ENCODE results near the gene HORMAD2.
"Not testable (repeated sequence)": the region's sequence is repeated elsewhere in the genome, so short reads cannot be mapped to it uniquely, and the experiment has no call there.

Gene HORMAD2

GRCh38 chr22:30200905-30201304, 120.6 kb downstream of the HORMAD2 start:
- H3K4me3 Mint-ChIP-seq, H3K36me3 Mint-ChIP-seq, CTCF ChIA-PET, H3K27ac Mint-ChIP-seq, DNase-seq, H3K27me3 Mint-ChIP-seq, H3K9me3 Mint-ChIP-seq: not testable (repeated sequence)
- peaks cover 42% of the 10 kb centered on the region for H3K4me1 Mint-ChIP-seq

- Mint-ChIP-seq H3K9me3 (peaks cover 3% of the 10 kb centered on the region), H3K27me3 (peaks cover 3% of the 10 kb centered on the region), H3K27ac (no peak overlapping the region), H3K36me3 (peaks cover 2% of the 10 kb centered on the region), H3K4me1 (peaks cover 38% of the 10 kb centered on the region), H3K4me3 (no peak overlapping the region)
- CTCF ChIA-PET = no interaction called here
- DNase-seq = no peak
Observed at GRCh38 chr22:30201945-30202344, 121.7 kb downstream of the HORMAD2 start.

- Mint-ChIP-seq H3K4me3 (no peak overlapping the region), H3K27me3 (peaks cover 3% of the 10 kb centered on the region), H3K4me1 (peaks cover 32% of the 10 kb centered on the region), H3K27ac (no peak overlapping the region), H3K36me3 (peaks cover 2% of the 10 kb centered on the region), H3K9me3 (peaks cover 3% of the 10 kb centered on the region)
- CTCF ChIA-PET = interaction anchor here (0.9 kb wide), 1 partner anchor 95 kb away, joined by 4 read pairs; no protein-coding TSS in a partner anchor
- no peak for DNase-seq
Observed at GRCh38 chr22:30202531-30203006, 122.3 kb downstream of the HORMAD2 start.

- CTCF ChIA-PET = interaction anchor here (0.6 kb wide), 2 partner anchors 12 to 23 kb away, joined by 3 to 4 read pairs; no protein-coding TSS in a partner anchor
- Mint-ChIP-seq H3K4me3 (no peak overlapping the region), H3K27ac (no peak overlapping the region), H3K4me1 (peaks cover 30% of the 10 kb centered on the region), H3K36me3 (peaks cover 2% of the 10 kb centered on the region), H3K9me3 (peaks cover 3% of the 10 kb centered on the region), H3K27me3 (peaks cover 10% of the 10 kb centered on the region)
- DNase-seq = no peak
Observed at GRCh38 chr22:30204015-30204741, 123.9 kb downstream of the HORMAD2 start.

- CTCF ChIA-PET = interaction anchor here (0.6 kb wide), 1 partner anchor 13 kb away, joined by 4 read pairs; no protein-coding TSS in a partner anchor
- Mint-ChIP-seq H3K9me3 (peaks cover 3% of the 10 kb centered on the region), H3K36me3 (peaks cover 2% of the 10 kb centered on the region), H3K27me3 (peaks cover 12% of the 10 kb centered on the region), H3K4me3 (no peak overlapping the region), H3K4me1 (peaks cover 29% of the 10 kb centered on the region), H3K27ac (no peak overlapping the region)
- peak; percentile 5 for DNase-seq
Observed at GRCh38 chr22:30204742-30205111, 124.5 kb downstream of the HORMAD2 start.

- DNase-seq = no peak
- H3K4me3 Mint-ChIP-seq = no peak overlapping the region
- no peak overlapping the region for H3K27ac Mint-ChIP-seq
- peaks cover 3% of the 10 kb centered on the region for H3K9me3 Mint-ChIP-seq
- CTCF ChIA-PET = interaction anchor here (0.6 kb wide), 1 partner anchor 14 kb away, joined by 4 read pairs; no protein-coding TSS in a partner anchor
- H3K36me3 Mint-ChIP-seq = peaks cover 2% of the 10 kb centered on the region
- peaks cover 32% of the 10 kb centered on the region for H3K4me1 Mint-ChIP-seq
- peaks cover 12% of the 10 kb centered on the region for H3K27me3 Mint-ChIP-seq
Observed at GRCh38 chr22:30205281-30206115, 125.2 kb downstream of the HORMAD2 start.

- no peak overlapping the region for H3K4me3 Mint-ChIP-seq
- DNase-seq = no peak
- peaks cover 12% of the 10 kb centered on the region for H3K27me3 Mint-ChIP-seq
- H3K9me3 Mint-ChIP-seq = no peaks in the 10 kb centered on the region
- H3K4me1 Mint-ChIP-seq = peaks cover 38% of the 10 kb centered on the region
- H3K27ac Mint-ChIP-seq = no peak overlapping the region
- no peaks in the 10 kb centered on the region for H3K36me3 Mint-ChIP-seq
- CTCF ChIA-PET = no interaction called here
Observed at GRCh38 chr22:30206944-30207343, 126.7 kb downstream of the HORMAD2 start.

GRCh38 chr22:30208631-30209603, 128.7 kb downstream of the HORMAD2 start:
- Mint-ChIP-seq H3K27ac (no peak overlapping the region), H3K4me3 (no peak overlapping the region), H3K9me3 (no peaks in the 10 kb centered on the region), H3K4me1 (peaks cover 52% of the 10 kb centered on the region), H3K36me3 (no peaks in the 10 kb centered on the region), H3K27me3 (peaks cover 12% of the 10 kb centered on the region)
- CTCF ChIA-PET = no interaction called here
- no peak for DNase-seq

- no peaks in the 10 kb centered on the region for H3K9me3 Mint-ChIP-seq
- peaks cover 54% of the 10 kb centered on the region for H3K4me1 Mint-ChIP-seq
- CTCF ChIA-PET = no interaction called here
- H3K4me3 Mint-ChIP-seq = no peak overlapping the region
- H3K27me3 Mint-ChIP-seq = peaks cover 12% of the 10 kb centered on the region
- no peak for DNase-seq
- H3K36me3 Mint-ChIP-seq = no peaks in the 10 kb centered on the region
- no peak overlapping the region for H3K27ac Mint-ChIP-seq
Observed at GRCh38 chr22:30209642-30210041, 129.4 kb downstream of the HORMAD2 start.

- H3K27me3 Mint-ChIP-seq = peaks cover 11% of the 10 kb centered on the region
- H3K4me1 Mint-ChIP-seq = peaks cover 62% of the 10 kb centered on the region
- no peak overlapping the region for H3K27ac Mint-ChIP-seq
- H3K36me3 Mint-ChIP-seq = no peaks in the 10 kb centered on the region
- no peaks in the 10 kb centered on the region for H3K9me3 Mint-ChIP-seq
- CTCF ChIA-PET = no interaction called here
- H3K4me3 Mint-ChIP-seq = no peak overlapping the region
- no peak for DNase-seq
Observed at GRCh38 chr22:30210235-30210909, 130.1 kb downstream of the HORMAD2 start.

GRCh38 chr22:30211124-30211820, 131.0 kb downstream of the HORMAD2 start:
- Mint-ChIP-seq H3K4me1 (peaks cover 65% of the 10 kb centered on the region), H3K36me3 (no peaks in the 10 kb centered on the region), H3K27ac (no peak overlapping the region), H3K9me3 (no peaks in the 10 kb centered on the region), H3K4me3 (no peak overlapping the region), H3K27me3 (peaks cover 9% of the 10 kb centered on the region)
- CTCF ChIA-PET = no interaction called here
- DNase-seq = no peak

GRCh38 chr22:30212363-30212995, 132.2 kb downstream of the HORMAD2 start:
- H3K4me3 Mint-ChIP-seq = no peak overlapping the region
- no peak for DNase-seq
- H3K27ac Mint-ChIP-seq = peak overlapping the region; percentile 35

More at GRCh38 chr22:30212363-30212995, 132.2 kb downstream of the HORMAD2 start:
- peaks cover 9% of the 10 kb centered on the region for H3K27me3 Mint-ChIP-seq
- no peaks in the 10 kb centered on the region for H3K36me3 Mint-ChIP-seq
- no peaks in the 10 kb centered on the region for H3K9me3 Mint-ChIP-seq
- CTCF ChIA-PET = interaction anchor here (1.3 kb wide), 1 partner anchor 105 kb away, joined by 5 read pairs; no protein-coding TSS in a partner anchor
- H3K4me1 Mint-ChIP-seq = peaks cover 71% of the 10 kb centered on the region
